Spinal cord (tissue), 10 donors: Measurements from ENCODE around the gene RAX2. TPM values are rescaled to one million over a fixed set of nuclear protein-coding genes. Genes with fewer than 3 reads are reported as not detected.

ENCODE experiments used
- DNase-seq, 6 donors: peaks; one replicate each; pipeline versions ENCODE4 v3.0.0 to v3.0.0-alpha.2; 2013 to 2015; ENCODE audit warnings: low spot score in 6 of 6, low read depth in 4 of 6
- H3K27ac ChIP-seq: one replicate; pipeline ENCODE4 v1.5.1; 2013; ENCODE audit warnings: low read depth, low read length, control low read depth
- H3K27me3 ChIP-seq: one replicate; pipeline ENCODE4 v1.6.1; 2013; ENCODE audit warnings: low read length; ENCODE audit not compliant: control insufficient read depth, insufficient read depth
- H3K36me3 ChIP-seq: one replicate; pipeline ENCODE4 v1.6.1; 2013; ENCODE audit warnings: low read length; ENCODE audit not compliant: control insufficient read depth, insufficient read depth
- H3K4me1 ChIP-seq: one replicate; pipeline ENCODE4 v1.6.1; 2013; ENCODE audit warnings: low read length; ENCODE audit not compliant: control insufficient read depth, insufficient read depth
- H3K4me3 ChIP-seq: one replicate; pipeline ENCODE4 v1.5.1; 2013; ENCODE audit warnings: low read depth, low read length, control low read depth
- H3K9me3 ChIP-seq: one replicate; pipeline ENCODE4 v1.6.1; 2013; ENCODE audit warnings: low read length; ENCODE audit not compliant: control insufficient read depth, insufficient read depth
- WGBS: methylation state at CpG from one replicate; pipeline ENCODE4 v1.1.5; 2013; ENCODE audit warnings: missing lambda C conversion rate; ENCODE audit not compliant: insufficient coverage; 5-methylcytosine and 5-hydroxymethylcytosine counted together
- polyA plus RNA-seq, 2 donors: library from polyadenylated mRNA; unstranded; fragments of 120-200 nt; gene quantifications; one replicate each; pipeline ENCODE4 v1.2.1, GENCODE V29; 2013; ENCODE audit not compliant: insufficient read length in 2 of 2
- total RNA-seq, 2 donors: library from RNA; depleted of rRNA in 1 of 2; stranded (reverse); fragments of 120-200 nt in 1 of 2; fragments of >200 nt in 1 of 2; gene quantifications; one replicate each; pipeline versions ENCODE4 v1.2.3 to v1.2.4, GENCODE V29; 2013 to 2014
- donor health status: healthy.

Gene RAX2
- total and polyA plus RNA-seq, 4 donors, result 0.09 TPM; not detected in 3

- no peak overlapping the region for H3K27ac ChIP-seq
These were observed 41.7 kb upstream of the RAX2 start for GRCh38 chr19:3813473-3814392.

GRCh38 chr19:3810708-3811355, 38.8 kb upstream of the RAX2 start:
- H3K4me1 ChIP-seq, result no peaks in the 10 kb centered on the region
- H3K27me3 ChIP-seq, result no peaks in the 10 kb centered on the region
- no peak for DNase-seq
- H3K27ac ChIP-seq, result no peak overlapping the region
- no peaks in the 10 kb centered on the region for H3K9me3 ChIP-seq
- WGBS, result 77% methylated on average over 35 of the region's 38 CpGs
- no peak overlapping the region for H3K4me3 ChIP-seq
- peaks cover 54% of the 10 kb centered on the region for H3K36me3 ChIP-seq

More at GRCh38 chr19:3813473-3814392, 41.7 kb upstream of the RAX2 start:
- Histone ChIP-seq H3K27me3 (no peaks in the 10 kb centered on the region), H3K36me3 (peaks cover 57% of the 10 kb centered on the region), H3K4me3 (no peak overlapping the region), H3K4me1 (no peaks in the 10 kb centered on the region), H3K9me3 (no peaks in the 10 kb centered on the region)
- 88% methylated on average over 20 of the region's 22 CpGs for WGBS
- no peak for DNase-seq

GRCh38 chr19:3809881-3810707, 38.1 kb upstream of the RAX2 start:
- Histone ChIP-seq H3K27me3 (no peaks in the 10 kb centered on the region), H3K36me3 (peaks cover 59% of the 10 kb centered on the region), H3K27ac (no peak overlapping the region), H3K9me3 (no peaks in the 10 kb centered on the region), H3K4me3 (no peak overlapping the region), H3K4me1 (no peaks in the 10 kb centered on the region)
- 75% methylated on average over 14 of the region's 26 CpGs for WGBS
- DNase-seq, result no peak

- 86% methylated on average over 27 of the region's 33 CpGs for WGBS
- no peaks in the 10 kb centered on the region for H3K27me3 ChIP-seq
- DNase-seq, result no peak
- no peak overlapping the region for H3K27ac ChIP-seq
- H3K4me1 ChIP-seq, result no peaks in the 10 kb centered on the region
- H3K36me3 ChIP-seq, result peaks cover 48% of the 10 kb centered on the region
- no peaks in the 10 kb centered on the region for H3K9me3 ChIP-seq
- no peak overlapping the region for H3K4me3 ChIP-seq
These were observed 36.6 kb upstream of the RAX2 start for GRCh38 chr19:3808420-3809143.

- no peaks in the 10 kb centered on the region for H3K9me3 ChIP-seq
- H3K4me1 ChIP-seq, result no peaks in the 10 kb centered on the region
- H3K27ac ChIP-seq, result no peak overlapping the region
- no peaks in the 10 kb centered on the region for H3K27me3 ChIP-seq
- DNase-seq, result no peak
- 96% methylated on average over 35 of the region's 35 CpGs for WGBS
- H3K4me3 ChIP-seq, result no peak overlapping the region
- H3K36me3 ChIP-seq, result peaks cover 42% of the 10 kb centered on the region
These were observed 35.7 kb upstream of the RAX2 start for GRCh38 chr19:3807574-3808354.

- WGBS, result 84% methylated on average over 19 of the region's 19 CpGs
- Histone ChIP-seq H3K4me3 (no peak overlapping the region), H3K4me1 (no peaks in the 10 kb centered on the region), H3K36me3 (peaks cover 38% of the 10 kb centered on the region), H3K27me3 (no peaks in the 10 kb centered on the region), H3K9me3 (no peaks in the 10 kb centered on the region), H3K27ac (no peak overlapping the region)
- no peak for DNase-seq
These were observed 35.1 kb upstream of the RAX2 start for GRCh38 chr19:3807131-3807480.

GRCh38 chr19:3805859-3806258, 33.8 kb upstream of the RAX2 start:
- 90% methylated on average over 27 of the region's 29 CpGs for WGBS
- Histone ChIP-seq H3K36me3 (peaks cover 35% of the 10 kb centered on the region), H3K27ac (no peak overlapping the region), H3K4me3 (no peak overlapping the region), H3K4me1 (peaks cover 12% of the 10 kb centered on the region), H3K27me3 (peaks cover 7% of the 10 kb centered on the region), H3K9me3 (no peaks in the 10 kb centered on the region)
- no peak for DNase-seq

GRCh38 chr19:3804429-3804828, 32.4 kb upstream of the RAX2 start:
- DNase-seq, result no peak
- H3K36me3 ChIP-seq, result peaks cover 24% of the 10 kb centered on the region
- H3K9me3 ChIP-seq, result no peaks in the 10 kb centered on the region
- WGBS, result 80% methylated on average over 13 of the region's 13 CpGs
- no peak overlapping the region for H3K27ac ChIP-seq
- H3K4me1 ChIP-seq, result peaks cover 15% of the 10 kb centered on the region
- H3K27me3 ChIP-seq, result peaks cover 7% of the 10 kb centered on the region
- H3K4me3 ChIP-seq, result no peak overlapping the region
